Measurements from ENCODE around the gene LEFTY1. TPM values are rescaled to one million over a fixed set of nuclear protein-coding genes. Genes with fewer than 3 reads are reported as not detected.

The LEFTY1 gene
- total RNA-seq, 1 experiment from 2014 or later, result not detected

GRCh38 chr1:225896937-225897549, 8.1 kb upstream of the LEFTY1 start:
- Histone ChIP-seq H3K4me2 (ENCODE audit: low read depth, low read length, poor library complexity, severe bottlenecking) (no peak overlapping the region), H4K20me1 (ENCODE audit: insufficient read depth, low read depth, low read length) (no peaks in the 10 kb centered on the region), H3K4me1 (ENCODE audit: low read length) (no peaks in the 10 kb centered on the region), H3K27ac (ENCODE audit: low read length) (no peak overlapping the region), H3K36me3 (ENCODE audit: insufficient read depth, low read length) (no peaks in the 10 kb centered on the region), H3K27me3 (ENCODE audit: low read length) (no peaks in the 10 kb centered on the region), H3K9me3 (ENCODE audit: low read length) (no peaks in the 10 kb centered on the region), H3K9ac (ENCODE audit: low read length) (no peak overlapping the region), H2AFZ (ENCODE audit: low read length) (no peak overlapping the region), H3K79me2 (ENCODE audit: low read length) (no peaks in the 10 kb centered on the region), H3K4me3 (ENCODE audit: low read length) (no peak overlapping the region), H3K9me2 (replicated peaks; ENCODE audit: insufficient read depth, low read length) (no peaks in the 10 kb centered on the region)
- DNase-seq, result no peak

GRCh38 chr1:225896494-225896893, 7.5 kb upstream of the LEFTY1 start:
- H3K36me3 ChIP-seq (ENCODE audit: insufficient read depth, low read length), result no peaks in the 10 kb centered on the region
- H3K4me2 ChIP-seq (ENCODE audit: low read depth, low read length, poor library complexity, severe bottlenecking), result no peak overlapping the region
- H3K27ac ChIP-seq (ENCODE audit: low read length), result no peak overlapping the region
- no peak overlapping the region for H3K9ac ChIP-seq (ENCODE audit: low read length)
- no peak overlapping the region for H2AFZ ChIP-seq (ENCODE audit: low read length)
- no peaks in the 10 kb centered on the region for H4K20me1 ChIP-seq (ENCODE audit: insufficient read depth, low read depth, low read length)
- no peaks in the 10 kb centered on the region for H3K4me1 ChIP-seq (ENCODE audit: low read length)
- H3K27me3 ChIP-seq (ENCODE audit: low read length), result no peaks in the 10 kb centered on the region
- no peaks in the 10 kb centered on the region for H3K79me2 ChIP-seq (ENCODE audit: low read length)
- no peaks in the 10 kb centered on the region for H3K9me3 ChIP-seq (ENCODE audit: low read length)
- DNase-seq, result no peak
- H3K4me3 ChIP-seq (ENCODE audit: low read length), result no peak overlapping the region
- no peaks in the 10 kb centered on the region for H3K9me2 ChIP-seq (replicated peaks; ENCODE audit: insufficient read depth, low read length)

- Histone ChIP-seq H3K9me2 (replicated peaks; ENCODE audit: insufficient read depth, low read length) (no peaks in the 10 kb centered on the region), H3K4me2 (ENCODE audit: low read depth, low read length, poor library complexity, severe bottlenecking) (no peak overlapping the region), H3K79me2 (ENCODE audit: low read length) (no peaks in the 10 kb centered on the region), H3K9ac (ENCODE audit: low read length) (no peak overlapping the region), H2AFZ (ENCODE audit: low read length) (no peak overlapping the region), H3K27ac (ENCODE audit: low read length) (no peak overlapping the region), H3K4me3 (ENCODE audit: low read length) (no peak overlapping the region), H3K9me3 (ENCODE audit: low read length) (no peaks in the 10 kb centered on the region), H3K27me3 (ENCODE audit: low read length) (no peaks in the 10 kb centered on the region), H4K20me1 (ENCODE audit: insufficient read depth, low read depth, low read length) (no peaks in the 10 kb centered on the region), H3K36me3 (ENCODE audit: insufficient read depth, low read length) (no peaks in the 10 kb centered on the region), H3K4me1 (ENCODE audit: low read length) (no peaks in the 10 kb centered on the region)
- no peak for DNase-seq
These were observed 3.4 kb upstream of the LEFTY1 start for GRCh38 chr1:225892307-225892706.

- H3K9ac ChIP-seq (ENCODE audit: low read length), result no peak overlapping the region
These were observed 2.5 kb upstream of the LEFTY1 start for GRCh38 chr1:225891229-225891972.

GRCh38 chr1:225890346-225891228, 1.6 kb upstream of the LEFTY1 start:
- no peak overlapping the region for H2AFZ ChIP-seq (ENCODE audit: low read length)
- no peaks in the 10 kb centered on the region for H3K9me3 ChIP-seq (ENCODE audit: low read length)
- H3K4me1 ChIP-seq (ENCODE audit: low read length), result no peaks in the 10 kb centered on the region
- no peaks in the 10 kb centered on the region for H3K9me2 ChIP-seq (replicated peaks; ENCODE audit: insufficient read depth, low read length)
- H3K4me2 ChIP-seq (ENCODE audit: low read depth, low read length, poor library complexity, severe bottlenecking), result no peak overlapping the region
- H3K27ac ChIP-seq (ENCODE audit: low read length), result no peak overlapping the region
- H3K79me2 ChIP-seq (ENCODE audit: low read length), result no peaks in the 10 kb centered on the region
- no peak overlapping the region for H3K9ac ChIP-seq (ENCODE audit: low read length)
- DNase-seq, result no peak
- no peaks in the 10 kb centered on the region for H4K20me1 ChIP-seq (ENCODE audit: insufficient read depth, low read depth, low read length)
- H3K4me3 ChIP-seq (ENCODE audit: low read length), result no peak overlapping the region
- H3K36me3 ChIP-seq (ENCODE audit: insufficient read depth, low read length), result no peaks in the 10 kb centered on the region
- H3K27me3 ChIP-seq (ENCODE audit: low read length), result no peaks in the 10 kb centered on the region

More at GRCh38 chr1:225891229-225891972, 2.5 kb upstream of the LEFTY1 start:
- Histone ChIP-seq H3K79me2 (ENCODE audit: low read length) (no peaks in the 10 kb centered on the region), H3K27ac (ENCODE audit: low read length) (no peak overlapping the region), H3K9me2 (replicated peaks; ENCODE audit: insufficient read depth, low read length) (no peaks in the 10 kb centered on the region), H3K4me2 (ENCODE audit: low read depth, low read length, poor library complexity, severe bottlenecking) (no peak overlapping the region), H3K9me3 (ENCODE audit: low read length) (no peaks in the 10 kb centered on the region), H3K36me3 (ENCODE audit: insufficient read depth, low read length) (no peaks in the 10 kb centered on the region), H4K20me1 (ENCODE audit: insufficient read depth, low read depth, low read length) (no peaks in the 10 kb centered on the region), H2AFZ (ENCODE audit: low read length) (no peak overlapping the region), H3K4me1 (ENCODE audit: low read length) (no peaks in the 10 kb centered on the region), H3K4me3 (ENCODE audit: low read length) (no peak overlapping the region), H3K27me3 (ENCODE audit: low read length) (no peaks in the 10 kb centered on the region)
- no peak for DNase-seq

GRCh38 chr1:225889743-225890142, 797 bp upstream of the LEFTY1 start:
- Histone ChIP-seq H3K4me3 (ENCODE audit: low read length) (no peak overlapping the region), H3K9me3 (ENCODE audit: low read length) (no peaks in the 10 kb centered on the region), H3K79me2 (ENCODE audit: low read length) (no peaks in the 10 kb centered on the region), H3K27me3 (ENCODE audit: low read length) (no peaks in the 10 kb centered on the region), H3K4me1 (ENCODE audit: low read length) (no peaks in the 10 kb centered on the region), H4K20me1 (ENCODE audit: insufficient read depth, low read depth, low read length) (no peaks in the 10 kb centered on the region), H3K36me3 (ENCODE audit: insufficient read depth, low read length) (no peaks in the 10 kb centered on the region), H3K4me2 (ENCODE audit: low read depth, low read length, poor library complexity, severe bottlenecking) (no peak overlapping the region), H2AFZ (ENCODE audit: low read length) (no peak overlapping the region), H3K27ac (ENCODE audit: low read length) (no peak overlapping the region), H3K9ac (ENCODE audit: low read length) (no peak overlapping the region), H3K9me2 (replicated peaks; ENCODE audit: insufficient read depth, low read length) (no peaks in the 10 kb centered on the region)
- DNase-seq, result no peak

GRCh38 chr1:225888289-225888897, 553 bp downstream of the LEFTY1 start:
- Histone ChIP-seq H3K9me2 (replicated peaks; ENCODE audit: insufficient read depth, low read length) (no peaks in the 10 kb centered on the region), H3K4me1 (ENCODE audit: low read length) (no peaks in the 10 kb centered on the region), H3K36me3 (ENCODE audit: insufficient read depth, low read length) (no peaks in the 10 kb centered on the region), H3K9me3 (ENCODE audit: low read length) (no peaks in the 10 kb centered on the region), H4K20me1 (ENCODE audit: insufficient read depth, low read depth, low read length) (no peaks in the 10 kb centered on the region), H3K9ac (ENCODE audit: low read length) (no peak overlapping the region), H3K27me3 (ENCODE audit: low read length) (no peaks in the 10 kb centered on the region), H2AFZ (ENCODE audit: low read length) (no peak overlapping the region), H3K27ac (ENCODE audit: low read length) (no peak overlapping the region), H3K4me3 (ENCODE audit: low read length) (no peak overlapping the region), H3K79me2 (ENCODE audit: low read length) (no peaks in the 10 kb centered on the region), H3K4me2 (ENCODE audit: low read depth, low read length, poor library complexity, severe bottlenecking) (no peak overlapping the region)
- no peak for DNase-seq
